Suprapubic skin (tissue), 4 donors: ENCODE data around the gene ERBB4. TPM values are rescaled to one million over a fixed set of nuclear protein-coding genes. Genes with fewer than 3 reads are reported as not detected.

ENCODE experiments used
- DNase-seq, 2 donors: peaks; one replicate each; pipeline ENCODE4 v3.0.0-alpha.2; 2019; ENCODE audit warnings: low spot score in 2 of 2
- H3K27ac ChIP-seq: fragments of 200-600 bp; sonication (generic); one replicate; pipeline ENCODE4 v1.5.1; 2019
- H3K27me3 ChIP-seq: fragments of 200-600 bp; sonication (generic); one replicate; pipeline ENCODE4 v1.5.1; 2019
- H3K36me3 ChIP-seq: fragments of 200-600 bp; sonication (generic); one replicate; pipeline ENCODE4 v1.5.1; 2019
- H3K4me1 ChIP-seq: fragments of 200-600 bp; sonication (generic); one replicate; pipeline ENCODE4 v1.5.1; 2019
- H3K4me3 ChIP-seq: fragments of 200-600 bp; sonication (generic); one replicate; pipeline ENCODE4 v1.5.1; 2019; ENCODE audit warnings: mild to moderate bottlenecking
- H3K9me3 ChIP-seq: fragments of 200-600 bp; sonication (generic); one replicate; pipeline ENCODE4 v1.5.1; 2019
- CTCF ChIP-seq, 2 donors: fragments of 200-600 bp in 1 of 2; fragments of 450-650 bp in 1 of 2; sonication (generic) in 1 of 2; IDR thresholded peaks; one replicate each; pipeline ENCODE4 v1.5.1; 2016 to 2019; ENCODE audit warnings: antibody characterized with exemption in 2 of 2, mild to moderate bottlenecking in 1 of 2, moderate library complexity in 1 of 2
- EP300 ChIP-seq: sonication (generic); formaldehyde crosslinking; IDR thresholded peaks from one replicate; pipeline ENCODE4 v1.6.1; 2017; ENCODE audit warnings: antibody characterized with exemption
- POLR2A ChIP-seq, 2 donors: fragments of 450-650 bp; IDR thresholded peaks; one replicate each; pipeline ENCODE4 v1.6.1; 2017; ENCODE audit warnings: antibody characterized with exemption in 2 of 2, mild to moderate bottlenecking in 2 of 2, moderate library complexity in 2 of 2
- POLR2AphosphoS5 ChIP-seq, 3 donors: sonication (generic); formaldehyde crosslinking; IDR thresholded peaks; one replicate each; pipeline ENCODE4 v1.6.1; 2017; ENCODE audit warnings: antibody characterized with exemption in 3 of 3
- WGBS: methylation state at CpG from one replicate; pipeline ENCODE4 v1.1.5; 2018; 5-methylcytosine and 5-hydroxymethylcytosine counted together
- total RNA-seq, 4 donors: library from RNA; depleted of rRNA; stranded (reverse); fragments of >200 nt; gene quantifications; one replicate each; pipeline ENCODE4 v1.1.0, GENCODE V29; 2016

Gene ERBB4
- total RNA-seq, 4 donors from 2014 or later, result 0.95 to 6.4 (median 1.5) TPM

- Histone ChIP-seq H3K27ac (no peak overlapping the region), H3K27me3 (no peaks in the 10 kb centered on the region), H3K9me3 (no peaks in the 10 kb centered on the region), H3K36me3 (no peaks in the 10 kb centered on the region), H3K4me1 (no peaks in the 10 kb centered on the region), H3K4me3 (no peak overlapping the region)
- TF ChIP-seq CTCF (IDR thresholded peaks at IDR 0.05), result no peak
- TF ChIP-seq EP300, result no peak
- TF ChIP-seq POLR2AphosphoS5 (IDR thresholded peaks at IDR 0.05), result no peak
- TF ChIP-seq POLR2A (IDR thresholded peaks at IDR 0.05), result no peak
- DNase-seq, result no peak
These were observed 223.9 kb downstream of the ERBB4 start for GRCh38 chr2:212314680-212315079.

- no peak for DNase-seq
- Histone ChIP-seq H3K4me1 (no peaks in the 10 kb centered on the region), H3K27ac (no peak overlapping the region), H3K9me3 (no peaks in the 10 kb centered on the region), H3K4me3 (no peak overlapping the region), H3K36me3 (no peaks in the 10 kb centered on the region), H3K27me3 (no peaks in the 10 kb centered on the region)
- WGBS, result 45% methylated on average over 3 of the region's 3 CpGs
- no peak for TF ChIP-seq POLR2A (IDR thresholded peaks at IDR 0.05)
- TF ChIP-seq EP300, result no peak
- TF ChIP-seq CTCF (IDR thresholded peaks at IDR 0.05), result no peak
- TF ChIP-seq POLR2AphosphoS5 (IDR thresholded peaks at IDR 0.05), result no peak
These were observed 226.7 kb downstream of the ERBB4 start for GRCh38 chr2:212311807-212312404.

- H3K4me1 ChIP-seq, result no peaks in the 10 kb centered on the region
- no peaks in the 10 kb centered on the region for H3K9me3 ChIP-seq
- H3K36me3 ChIP-seq, result no peaks in the 10 kb centered on the region
- TF ChIP-seq CTCF (IDR thresholded peaks at IDR 0.05), result no peak
- TF ChIP-seq EP300, result no peak
- TF ChIP-seq POLR2AphosphoS5 (IDR thresholded peaks at IDR 0.05), result no peak
- no peak for TF ChIP-seq POLR2A (IDR thresholded peaks at IDR 0.05)
- DNase-seq, result no peak
- 88% methylated on average over 2 of the region's 2 CpGs for WGBS
- H3K4me3 ChIP-seq, result no peak overlapping the region
- no peaks in the 10 kb centered on the region for H3K27me3 ChIP-seq
- H3K27ac ChIP-seq, result no peak overlapping the region
These were observed 238.7 kb downstream of the ERBB4 start for GRCh38 chr2:212299943-212300342.

- H3K9me3 ChIP-seq, result no peaks in the 10 kb centered on the region
- no peak overlapping the region for H3K4me3 ChIP-seq
- no peaks in the 10 kb centered on the region for H3K36me3 ChIP-seq
- no peaks in the 10 kb centered on the region for H3K27me3 ChIP-seq
- H3K27ac ChIP-seq, result no peak overlapping the region
- TF ChIP-seq EP300 (no peak), POLR2AphosphoS5 (IDR thresholded peaks at IDR 0.05) (no peak), CTCF (IDR thresholded peaks at IDR 0.05) (no peak), POLR2A (IDR thresholded peaks at IDR 0.05) (no peak)
- WGBS, result 48% methylated on average over 3 of the region's 3 CpGs
- H3K4me1 ChIP-seq, result no peaks in the 10 kb centered on the region
- no peak for DNase-seq
These were observed 239.3 kb downstream of the ERBB4 start for GRCh38 chr2:212299333-212299732.

GRCh38 chr2:212295571-212295970 is 243.0 kb downstream of the ERBB4 start:
- no peak for TF ChIP-seq POLR2AphosphoS5 (IDR thresholded peaks at IDR 0.05)
- no peak for TF ChIP-seq POLR2A (IDR thresholded peaks at IDR 0.05)
- no peak for TF ChIP-seq CTCF (IDR thresholded peaks at IDR 0.05)
- no peak for TF ChIP-seq EP300
- Histone ChIP-seq H3K4me3 (no peak overlapping the region), H3K27ac (no peak overlapping the region), H3K4me1 (no peaks in the 10 kb centered on the region), H3K9me3 (no peaks in the 10 kb centered on the region), H3K27me3 (no peaks in the 10 kb centered on the region), H3K36me3 (no peaks in the 10 kb centered on the region)
- WGBS, result 65% methylated on average over 3 of the region's 3 CpGs
- DNase-seq, result no peak
